Liver (tissue), 3 donors: ENCODE measurements around the gene ERN1.

Experiments
- FOXA1 ChIP-seq: IDR thresholded peaks from 2 replicates; pipeline ENCODE4 v1.6.1; 2016; ENCODE audit warnings: antibody characterized with exemption
- HNF4A ChIP-seq, 2 donors: conservative IDR thresholded peaks; 2 replicates each; pipeline ENCODE4 v1.6.1; 2016; ENCODE audit warnings: antibody characterized with exemption in 2 of 2, mild to moderate bottlenecking in 2 of 2
- RXRA ChIP-seq, 2 donors: IDR thresholded peaks; 2 replicates each; pipeline ENCODE4 v1.6.1; 2017 to 2018; ENCODE audit warnings: antibody characterized with exemption in 2 of 2, mild to moderate bottlenecking in 1 of 2
- TF ChIP-seq, protein P1 (sequence below): fragments of 150-350 bp; IDR thresholded peaks from 2 replicates; pipeline ENCODE4 v1.5.1; 2017; ENCODE audit warnings: improper control_type of control experiment, low read depth, low read length; ENCODE audit not compliant: missing input control
- TF ChIP-seq, protein P2 (sequence below): IDR thresholded peaks from 2 replicates; pipeline ENCODE4 v1.6.1; 2016; ENCODE audit warnings: antibody characterized with exemption, mild to moderate bottlenecking
- donor health status: healthy.
- donor health status: healthy.

GRCh38 chr17:64004903-64005733 lies 124.8 kb downstream of the ERN1 start:
- TF ChIP-seq, protein P1, sequence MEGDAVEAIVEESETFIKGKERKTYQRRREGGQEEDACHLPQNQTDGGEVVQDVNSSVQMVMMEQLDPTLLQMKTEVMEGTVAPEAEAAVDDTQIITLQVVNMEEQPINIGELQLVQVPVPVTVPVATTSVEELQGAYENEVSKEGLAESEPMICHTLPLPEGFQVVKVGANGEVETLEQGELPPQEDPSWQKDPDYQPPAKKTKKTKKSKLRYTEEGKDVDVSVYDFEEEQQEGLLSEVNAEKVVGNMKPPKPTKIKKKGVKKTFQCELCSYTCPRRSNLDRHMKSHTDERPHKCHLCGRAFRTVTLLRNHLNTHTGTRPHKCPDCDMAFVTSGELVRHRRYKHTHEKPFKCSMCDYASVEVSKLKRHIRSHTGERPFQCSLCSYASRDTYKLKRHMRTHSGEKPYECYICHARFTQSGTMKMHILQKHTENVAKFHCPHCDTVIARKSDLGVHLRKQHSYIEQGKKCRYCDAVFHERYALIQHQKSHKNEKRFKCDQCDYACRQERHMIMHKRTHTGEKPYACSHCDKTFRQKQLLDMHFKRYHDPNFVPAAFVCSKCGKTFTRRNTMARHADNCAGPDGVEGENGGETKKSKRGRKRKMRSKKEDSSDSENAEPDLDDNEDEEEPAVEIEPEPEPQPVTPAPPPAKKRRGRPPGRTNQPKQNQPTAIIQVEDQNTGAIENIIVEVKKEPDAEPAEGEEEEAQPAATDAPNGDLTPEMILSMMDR: no peak
- TF ChIP-seq HNF4A (conservative IDR thresholded peaks at IDR 0.05): no peak
- TF ChIP-seq, protein P2, sequence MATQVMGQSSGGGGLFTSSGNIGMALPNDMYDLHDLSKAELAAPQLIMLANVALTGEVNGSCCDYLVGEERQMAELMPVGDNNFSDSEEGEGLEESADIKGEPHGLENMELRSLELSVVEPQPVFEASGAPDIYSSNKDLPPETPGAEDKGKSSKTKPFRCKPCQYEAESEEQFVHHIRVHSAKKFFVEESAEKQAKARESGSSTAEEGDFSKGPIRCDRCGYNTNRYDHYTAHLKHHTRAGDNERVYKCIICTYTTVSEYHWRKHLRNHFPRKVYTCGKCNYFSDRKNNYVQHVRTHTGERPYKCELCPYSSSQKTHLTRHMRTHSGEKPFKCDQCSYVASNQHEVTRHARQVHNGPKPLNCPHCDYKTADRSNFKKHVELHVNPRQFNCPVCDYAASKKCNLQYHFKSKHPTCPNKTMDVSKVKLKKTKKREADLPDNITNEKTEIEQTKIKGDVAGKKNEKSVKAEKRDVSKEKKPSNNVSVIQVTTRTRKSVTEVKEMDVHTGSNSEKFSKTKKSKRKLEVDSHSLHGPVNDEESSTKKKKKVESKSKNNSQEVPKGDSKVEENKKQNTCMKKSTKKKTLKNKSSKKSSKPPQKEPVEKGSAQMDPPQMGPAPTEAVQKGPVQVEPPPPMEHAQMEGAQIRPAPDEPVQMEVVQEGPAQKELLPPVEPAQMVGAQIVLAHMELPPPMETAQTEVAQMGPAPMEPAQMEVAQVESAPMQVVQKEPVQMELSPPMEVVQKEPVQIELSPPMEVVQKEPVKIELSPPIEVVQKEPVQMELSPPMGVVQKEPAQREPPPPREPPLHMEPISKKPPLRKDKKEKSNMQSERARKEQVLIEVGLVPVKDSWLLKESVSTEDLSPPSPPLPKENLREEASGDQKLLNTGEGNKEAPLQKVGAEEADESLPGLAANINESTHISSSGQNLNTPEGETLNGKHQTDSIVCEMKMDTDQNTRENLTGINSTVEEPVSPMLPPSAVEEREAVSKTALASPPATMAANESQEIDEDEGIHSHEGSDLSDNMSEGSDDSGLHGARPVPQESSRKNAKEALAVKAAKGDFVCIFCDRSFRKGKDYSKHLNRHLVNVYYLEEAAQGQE: no peak
- no peak for TF ChIP-seq RXRA (IDR thresholded peaks at IDR 0.05)
- no peak for TF ChIP-seq FOXA1
